Panc1 (cell line): Measurements from ENCODE around the gene GALT. TPM values are rescaled to one million over a fixed set of nuclear protein-coding genes. Genes with fewer than 3 reads are reported as not detected.

Experiments
- ATAC-seq: fragments of 200-7000 bp; cut with Tn5 transposase; 2 replicates; pipeline ENCODE4 v1.9.1; 2020; ENCODE audit warnings: mild to moderate bottlenecking, moderate library complexity
- BruUV-seq: library from RNA; stranded (reverse); fragments of 400-500 nt; replicated peaks from 2 replicates; lab custom pipeline; 2021; lab: Mats Ljungman, UMichigan
- CTCF ChIA-PET: fragments of 300-600 bp; sonication (Branson Sonifier 250); formaldehyde crosslinking; loops from one replicate; lab custom pipeline; 2022; ENCODE audit warnings: antibody characterized with exemption; lab: Charles Lee
- POLR2A ChIA-PET: fragments of 300-600 bp; sonication (Branson Sonifier 250); formaldehyde crosslinking; loops from one replicate; lab custom pipeline; 2022; ENCODE audit warnings: antibody characterized with exemption; lab: Charles Lee
- DNase-seq: peaks from one replicate; pipeline ENCODE4 v3.0.0-alpha.2; 2010; ENCODE audit warnings: low read depth, low spot score
- H3K27ac ChIP-seq: 2 replicates; pipeline ENCODE4 v1.5.1; 2011; ENCODE audit warnings: mild to moderate bottlenecking, low read length, inconsistent platforms
- H3K27me3 ChIP-seq: fragments of 200-500 bp; sonication (Bioruptor generic); 2 replicates; pipeline ENCODE4 v1.6.0; 2014; ENCODE audit warnings: low read length, inconsistent platforms; ENCODE audit not compliant: control insufficient read depth, insufficient read depth
- H3K36me3 ChIP-seq: fragments of 200-500 bp; sonication (Bioruptor generic); 2 replicates; pipeline ENCODE4 v1.5.1; 2014; ENCODE audit warnings: inconsistent platforms, mild to moderate bottlenecking, low read length, moderate library complexity; ENCODE audit not compliant: control insufficient read depth, insufficient read depth
- H3K4me1 ChIP-seq: 2 replicates; pipeline ENCODE4 v1.5.1; 2011; ENCODE audit warnings: inconsistent platforms, mild to moderate bottlenecking, low read length, moderate library complexity; ENCODE audit not compliant: control insufficient read depth, insufficient read depth
- H3K4me3 ChIP-seq, 2 experiments: 2 replicates each; pipeline ENCODE4 v1.5.1; 2011 to 2012; ENCODE audit warnings: low read depth in 2 of 2, low read length in 2 of 2, mild to moderate bottlenecking in 2 of 2, inconsistent platforms in 1 of 2, moderate library complexity in 1 of 2
- H3K9me3 ChIP-seq: fragments of 200-500 bp; sonication (Bioruptor generic); 2 replicates; pipeline ENCODE4 v1.5.1; 2014; ENCODE audit warnings: low read depth, mild to moderate bottlenecking, inconsistent platforms, low read length, moderate library complexity; ENCODE audit not compliant: control insufficient read depth, insufficient read depth
- POLR2AphosphoS5 ChIP-seq: IDR thresholded peaks from 2 replicates; pipeline ENCODE4 v1.6.1; 2012; ENCODE audit warnings: mild to moderate bottlenecking, low read depth, low read length, moderate library complexity
- SIN3A ChIP-seq: IDR thresholded peaks from 2 replicates; pipeline ENCODE4 v1.6.1; 2012; ENCODE audit warnings: low read depth, mild to moderate bottlenecking, low read length, moderate library complexity, borderline replicate concordance; ENCODE audit not compliant: insufficient read depth
- TCF7L2 ChIP-seq: IDR thresholded peaks from 2 replicates; pipeline ENCODE4 v1.6.1; 2011; ENCODE audit warnings: mild to moderate bottlenecking, low read depth, low read length, inconsistent platforms
- in situ Hi-C: cut with HindIII; loops from 2 replicates; pipeline ENCODE4 v1.10.0; 2016; ENCODE audit warnings: low sequenced_read_pairs, low pct_unique_long_range_greater_than_20kb
- intact Hi-C: fragments of 100-400 bp; cut with micrococcal nuclease; formaldehyde crosslinking; loops from one replicate; pipeline ENCODE4 v1.10.0; 2022; ENCODE audit not compliant: unreplicated experiment
- total RNA-seq: library from RNA; stranded (reverse); gene quantifications from one replicate; pipeline ENCODE4 v1.2.1, GENCODE V29; 2021; ENCODE audit not compliant: unreplicated experiment
- TF ChIP-seq, protein P1 (sequence below): fragments of 450-650 bp; IDR thresholded peaks from 2 replicates; pipeline ENCODE4 v1.5.1; 2017; ENCODE audit warnings: mild to moderate bottlenecking
- TF ChIP-seq, protein P2 (sequence below), 2 experiments: IDR thresholded peaks; 2 replicates each; pipeline ENCODE4 v1.6.1; 2011 to 2012; ENCODE audit warnings: low read depth in 2 of 2, control low read depth in 1 of 2, low read length in 1 of 2, mild to moderate bottlenecking in 1 of 2, moderate library complexity in 1 of 2; ENCODE audit not compliant: insufficient read depth in 1 of 2

Gene GALT
- total RNA-seq, 1 experiment from 2014 or later = 42.5 TPM

DNA sequence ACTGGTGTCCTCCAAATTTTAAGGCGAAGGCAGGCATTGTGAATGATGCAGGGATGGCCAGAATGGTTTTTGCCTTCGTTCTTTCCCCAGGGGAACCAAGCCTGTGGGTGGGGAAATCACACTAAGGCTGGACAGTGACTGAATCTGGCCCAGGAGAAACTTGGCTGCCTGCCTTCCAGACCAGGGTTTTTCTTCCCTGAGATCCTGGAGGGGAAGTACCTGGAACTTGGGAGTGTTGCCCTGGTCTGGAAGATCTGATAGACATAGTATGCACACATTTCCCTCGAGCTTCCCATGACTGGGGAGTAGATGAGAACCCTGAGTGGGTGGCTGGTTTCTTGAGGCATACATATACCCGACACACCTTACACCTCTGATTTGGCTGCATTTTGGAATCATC lies 4.8 kb downstream of the GALT start:
- POLR2A ChIA-PET = no interaction called here

DNA sequence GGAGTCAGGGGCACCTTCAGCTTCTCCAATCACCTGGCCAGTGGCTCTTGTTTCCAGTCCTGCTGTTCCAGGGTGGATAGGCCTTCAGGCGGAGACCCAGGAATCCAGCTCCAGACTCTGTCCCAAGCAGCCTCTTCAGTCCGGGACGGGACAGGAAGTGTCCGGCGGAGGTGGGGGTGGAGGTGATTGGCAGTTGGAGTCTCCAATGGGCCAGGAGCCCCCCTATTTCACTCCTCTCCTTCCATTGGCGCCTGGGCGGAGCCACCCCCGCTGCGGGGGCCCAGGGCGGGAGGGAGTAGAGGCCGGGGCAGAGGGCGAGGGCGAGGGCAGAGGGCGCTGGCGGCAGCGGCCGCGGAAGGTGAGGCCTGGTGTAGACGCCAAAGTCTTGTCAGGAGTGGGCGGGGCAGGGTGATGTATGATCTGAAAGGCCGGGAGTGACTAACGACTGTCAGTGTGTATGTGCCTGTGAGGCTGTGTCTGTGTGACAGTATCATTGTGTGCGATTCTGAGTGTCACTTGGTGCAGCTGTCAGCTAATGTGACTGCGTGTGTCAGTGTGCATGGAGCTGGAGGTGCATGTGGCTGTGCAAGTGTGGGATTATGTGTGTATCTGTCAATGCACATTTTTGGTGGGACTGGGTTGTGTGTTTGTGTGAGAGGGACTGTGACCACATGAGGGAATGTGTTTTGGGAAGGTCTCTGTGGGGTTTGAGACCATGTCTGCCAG lies 5.6 kb downstream of the GALT start, which contains the start of gene IL11RA:
Gene IL11RA, plus strand, starts transcription at position 310 of the 726 bp plus-strand sequence. CDS start 3,033 bp downstream, outside the sequence.
- intact Hi-C loops (no loop called here), in situ Hi-C loops (no loop called here)
- H3K27me3 ChIP-seq = no peaks in the 10 kb centered on the region
- H3K36me3 ChIP-seq = no peaks in the 10 kb centered on the region
- H3K4me1 ChIP-seq = peaks cover 35% of the 10 kb centered on the region
- TF ChIP-seq TCF7L2 = no peak
- TF ChIP-seq, protein P1, sequence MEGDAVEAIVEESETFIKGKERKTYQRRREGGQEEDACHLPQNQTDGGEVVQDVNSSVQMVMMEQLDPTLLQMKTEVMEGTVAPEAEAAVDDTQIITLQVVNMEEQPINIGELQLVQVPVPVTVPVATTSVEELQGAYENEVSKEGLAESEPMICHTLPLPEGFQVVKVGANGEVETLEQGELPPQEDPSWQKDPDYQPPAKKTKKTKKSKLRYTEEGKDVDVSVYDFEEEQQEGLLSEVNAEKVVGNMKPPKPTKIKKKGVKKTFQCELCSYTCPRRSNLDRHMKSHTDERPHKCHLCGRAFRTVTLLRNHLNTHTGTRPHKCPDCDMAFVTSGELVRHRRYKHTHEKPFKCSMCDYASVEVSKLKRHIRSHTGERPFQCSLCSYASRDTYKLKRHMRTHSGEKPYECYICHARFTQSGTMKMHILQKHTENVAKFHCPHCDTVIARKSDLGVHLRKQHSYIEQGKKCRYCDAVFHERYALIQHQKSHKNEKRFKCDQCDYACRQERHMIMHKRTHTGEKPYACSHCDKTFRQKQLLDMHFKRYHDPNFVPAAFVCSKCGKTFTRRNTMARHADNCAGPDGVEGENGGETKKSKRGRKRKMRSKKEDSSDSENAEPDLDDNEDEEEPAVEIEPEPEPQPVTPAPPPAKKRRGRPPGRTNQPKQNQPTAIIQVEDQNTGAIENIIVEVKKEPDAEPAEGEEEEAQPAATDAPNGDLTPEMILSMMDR = no peak
- TF ChIP-seq, protein P2, sequence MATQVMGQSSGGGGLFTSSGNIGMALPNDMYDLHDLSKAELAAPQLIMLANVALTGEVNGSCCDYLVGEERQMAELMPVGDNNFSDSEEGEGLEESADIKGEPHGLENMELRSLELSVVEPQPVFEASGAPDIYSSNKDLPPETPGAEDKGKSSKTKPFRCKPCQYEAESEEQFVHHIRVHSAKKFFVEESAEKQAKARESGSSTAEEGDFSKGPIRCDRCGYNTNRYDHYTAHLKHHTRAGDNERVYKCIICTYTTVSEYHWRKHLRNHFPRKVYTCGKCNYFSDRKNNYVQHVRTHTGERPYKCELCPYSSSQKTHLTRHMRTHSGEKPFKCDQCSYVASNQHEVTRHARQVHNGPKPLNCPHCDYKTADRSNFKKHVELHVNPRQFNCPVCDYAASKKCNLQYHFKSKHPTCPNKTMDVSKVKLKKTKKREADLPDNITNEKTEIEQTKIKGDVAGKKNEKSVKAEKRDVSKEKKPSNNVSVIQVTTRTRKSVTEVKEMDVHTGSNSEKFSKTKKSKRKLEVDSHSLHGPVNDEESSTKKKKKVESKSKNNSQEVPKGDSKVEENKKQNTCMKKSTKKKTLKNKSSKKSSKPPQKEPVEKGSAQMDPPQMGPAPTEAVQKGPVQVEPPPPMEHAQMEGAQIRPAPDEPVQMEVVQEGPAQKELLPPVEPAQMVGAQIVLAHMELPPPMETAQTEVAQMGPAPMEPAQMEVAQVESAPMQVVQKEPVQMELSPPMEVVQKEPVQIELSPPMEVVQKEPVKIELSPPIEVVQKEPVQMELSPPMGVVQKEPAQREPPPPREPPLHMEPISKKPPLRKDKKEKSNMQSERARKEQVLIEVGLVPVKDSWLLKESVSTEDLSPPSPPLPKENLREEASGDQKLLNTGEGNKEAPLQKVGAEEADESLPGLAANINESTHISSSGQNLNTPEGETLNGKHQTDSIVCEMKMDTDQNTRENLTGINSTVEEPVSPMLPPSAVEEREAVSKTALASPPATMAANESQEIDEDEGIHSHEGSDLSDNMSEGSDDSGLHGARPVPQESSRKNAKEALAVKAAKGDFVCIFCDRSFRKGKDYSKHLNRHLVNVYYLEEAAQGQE (IDR thresholded peaks at IDR 0.05; ENCODE audit: insufficient read depth in 1 of 2, low read depth in 2 of 2, low read length in 1 of 2) = no peak
- peak; percentile 76 for TF ChIP-seq SIN3A
- peak; percentile 92 for TF ChIP-seq POLR2AphosphoS5
- peak; percentile 60 for DNase-seq
- peak within 1 kb of the TSS; percentile 37 to 75 for H3K4me3 ChIP-seq
- no TSS peak for BruUV-seq
- POLR2A ChIA-PET = interaction anchor here (0.6 kb wide), 1 partner anchor 114 kb away, joined by 21 read pairs; no protein-coding TSS in a partner anchor
- CTCF ChIA-PET = interaction anchor here (1.0 kb wide), 1 partner anchor 13 kb away, joined by 3 read pairs; no protein-coding TSS in a partner anchor
- H3K9me3 ChIP-seq = no peaks in the 10 kb centered on the region
- peak within 1 kb of the TSS; percentile 95 for H3K27ac ChIP-seq
- peak; percentile 94 for ATAC-seq

More for the DNA sequence above, 4.8 kb downstream of the GALT start:
- no peak for TF ChIP-seq SIN3A
- no peak for TF ChIP-seq TCF7L2
- TF ChIP-seq, protein P2 (IDR thresholded peaks at IDR 0.05; ENCODE audit: insufficient read depth in 1 of 2, low read depth in 2 of 2, low read length in 1 of 2) = no peak
- no peak for TF ChIP-seq POLR2AphosphoS5
- TF ChIP-seq, protein P1 = no peak
- Histone ChIP-seq H3K36me3 (no peaks in the 10 kb centered on the region), H3K4me3 (peak overlapping the region; percentile 37 to 75), H3K9me3 (no peaks in the 10 kb centered on the region), H3K27me3 (no peaks in the 10 kb centered on the region), H3K4me1 (peaks cover 36% of the 10 kb centered on the region), H3K27ac (peak overlapping the region; percentile 95)
- peak; percentile 2; the same call in 1 of the 2 replicates for ATAC-seq
- CTCF ChIA-PET = interaction anchor here (1.0 kb wide), 1 partner anchor 14 kb away, joined by 3 read pairs; no protein-coding TSS in a partner anchor
- DNase-seq = no peak
- intact Hi-C loops (no loop called here), in situ Hi-C loops (no loop called here)
- TSS peak; percentile 99 for BruUV-seq
